ENCODE data around the gene RSRP1.
"Not testable (repeated sequence)": the region's sequence is repeated elsewhere in the genome, so short reads cannot be mapped to it uniquely, and the experiment has no call there.

RSRP1 gene, protein sequence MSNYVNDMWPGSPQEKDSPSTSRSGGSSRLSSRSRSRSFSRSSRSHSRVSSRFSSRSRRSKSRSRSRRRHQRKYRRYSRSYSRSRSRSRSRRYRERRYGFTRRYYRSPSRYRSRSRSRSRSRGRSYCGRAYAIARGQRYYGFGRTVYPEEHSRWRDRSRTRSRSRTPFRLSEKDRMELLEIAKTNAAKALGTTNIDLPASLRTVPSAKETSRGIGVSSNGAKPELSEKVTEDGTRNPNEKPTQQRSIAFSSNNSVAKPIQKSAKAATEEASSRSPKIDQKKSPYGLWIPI

DNA sequence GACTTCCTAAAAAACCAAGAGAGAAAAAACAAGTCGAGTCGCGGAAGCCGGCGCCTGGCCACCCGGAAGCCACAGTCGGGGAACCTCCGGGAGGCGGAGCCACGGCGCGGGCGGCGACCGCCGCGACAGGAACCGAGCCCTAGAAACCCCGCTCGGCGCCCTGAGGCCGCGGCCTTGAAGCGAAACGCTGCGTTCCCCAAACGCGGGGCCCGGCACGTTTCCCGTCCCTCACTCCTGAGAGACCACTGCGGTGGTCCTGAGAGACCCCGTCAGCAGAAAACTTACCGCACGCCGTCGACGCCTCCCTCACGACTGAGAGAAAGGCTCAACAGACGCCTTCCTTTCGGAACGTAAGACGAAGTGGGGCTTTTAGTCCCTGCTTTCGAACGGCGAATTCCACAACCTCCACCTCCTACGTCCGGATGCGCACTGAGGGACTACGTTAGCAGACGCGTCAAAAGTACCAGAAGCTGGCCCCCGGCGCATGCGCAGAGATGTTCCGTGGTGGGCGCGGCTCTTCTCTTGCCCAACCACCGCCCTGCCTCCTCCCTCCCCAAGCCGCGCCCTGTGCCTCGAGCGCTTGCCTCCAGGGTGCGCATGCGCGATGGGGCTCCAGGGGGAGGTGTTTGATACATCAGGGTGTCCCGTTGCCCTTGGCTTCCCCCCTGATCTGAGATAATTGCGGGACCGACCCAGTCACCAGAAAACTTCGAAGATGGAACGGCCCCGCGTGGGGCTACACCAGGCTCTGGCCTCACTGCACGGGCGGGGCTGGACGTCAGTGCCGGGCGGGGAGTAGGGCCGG is at the start of gene RSRP1:
RSRP1 (minus strand) TSS at position 431 of the 805 bp plus-strand sequence. CDS start 491 bp downstream, outside the sequence.
- peak; percentile 99 for DNase-seq (ENCODE audit: low spot score)

DNA sequence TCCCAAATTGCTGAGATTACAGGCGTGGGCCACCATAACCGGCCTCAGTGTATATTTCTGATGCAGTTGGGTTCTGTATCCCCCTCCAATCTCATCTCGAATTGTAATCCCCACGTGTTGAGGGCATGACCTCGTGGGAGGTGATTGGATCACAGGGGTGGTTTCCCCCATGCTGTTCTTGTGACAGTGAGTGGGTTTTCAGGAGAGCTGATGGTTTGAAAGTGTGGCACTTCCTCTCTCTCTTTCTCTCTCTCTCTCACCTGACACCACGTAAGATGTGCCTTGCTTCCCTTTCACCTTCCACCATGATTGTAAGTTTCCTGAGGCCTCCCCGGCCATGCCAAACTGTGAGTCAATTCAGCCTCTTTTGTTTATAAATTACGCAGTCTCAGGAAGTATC is 49.2 kb upstream of the RSRP1 start:
- not testable (repeated sequence) for DNase-seq (ENCODE audit: low spot score)

DNA sequence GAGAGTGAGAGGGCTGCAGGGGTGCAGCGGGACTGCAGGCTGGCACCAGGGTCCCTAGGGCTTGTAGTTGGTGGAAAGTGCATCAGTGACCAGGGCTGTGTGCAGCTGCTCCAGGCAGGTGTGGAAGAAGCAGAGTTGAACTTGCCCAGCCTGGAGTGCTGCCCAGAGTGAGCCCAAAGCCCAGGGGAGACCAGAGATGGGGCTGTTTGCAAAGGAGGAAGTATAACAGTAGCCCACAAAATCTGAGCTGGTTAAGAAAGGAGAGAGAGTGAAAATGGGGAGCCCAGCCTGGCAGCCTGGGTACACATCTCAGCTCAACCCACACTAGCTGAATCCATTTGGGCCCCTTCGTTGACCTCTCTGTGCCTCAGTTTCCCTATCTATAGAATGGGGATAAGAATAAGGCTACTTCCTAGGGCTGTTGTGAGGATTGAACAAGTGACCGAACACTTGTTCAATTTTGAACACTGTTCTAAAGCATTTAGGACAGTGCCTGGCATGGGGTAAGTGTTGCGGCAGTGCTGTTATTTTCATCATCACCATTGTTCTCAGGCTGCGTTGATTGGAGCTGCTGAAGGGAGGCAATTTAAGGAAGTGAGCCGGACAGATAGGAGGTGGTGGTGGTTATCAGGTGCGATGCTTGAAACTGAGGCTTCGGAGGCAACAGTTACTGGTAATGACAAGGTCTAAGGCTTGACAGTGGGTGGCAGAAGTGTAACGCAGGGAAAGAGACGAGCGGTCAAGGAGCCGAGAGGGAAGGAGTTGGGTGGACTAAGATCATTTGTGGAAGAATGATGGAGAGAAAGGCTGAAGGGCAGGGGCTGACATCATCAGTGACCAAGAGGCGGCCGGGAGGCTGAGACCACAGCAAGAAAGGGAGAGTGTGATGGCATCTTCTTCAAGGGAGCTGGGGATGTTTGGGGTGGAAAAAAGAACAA is 47.9 kb upstream of the RSRP1 start:
- not testable (repeated sequence) for DNase-seq (ENCODE audit: low spot score)

DNA sequence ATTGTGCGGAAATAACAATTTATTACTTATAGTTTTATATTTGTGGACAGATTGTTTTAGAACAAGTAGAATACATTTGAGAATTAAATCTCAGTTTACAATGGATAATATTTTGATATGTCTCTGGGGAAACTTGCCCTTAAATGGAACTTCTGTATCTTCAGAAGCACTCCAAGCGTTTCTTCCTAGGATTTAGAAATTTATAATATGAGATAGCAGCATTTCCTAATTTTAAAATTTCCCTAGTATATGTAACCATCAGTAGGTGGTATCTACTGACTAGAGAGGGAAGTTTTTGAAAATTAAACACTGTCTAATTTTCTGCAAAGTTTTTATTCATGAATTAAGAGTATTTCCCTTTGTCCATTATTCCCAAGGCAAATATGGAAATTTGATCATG is 46.2 kb upstream of the RSRP1 start:
- DNase-seq (ENCODE audit: low spot score): not testable (repeated sequence)

DNA sequence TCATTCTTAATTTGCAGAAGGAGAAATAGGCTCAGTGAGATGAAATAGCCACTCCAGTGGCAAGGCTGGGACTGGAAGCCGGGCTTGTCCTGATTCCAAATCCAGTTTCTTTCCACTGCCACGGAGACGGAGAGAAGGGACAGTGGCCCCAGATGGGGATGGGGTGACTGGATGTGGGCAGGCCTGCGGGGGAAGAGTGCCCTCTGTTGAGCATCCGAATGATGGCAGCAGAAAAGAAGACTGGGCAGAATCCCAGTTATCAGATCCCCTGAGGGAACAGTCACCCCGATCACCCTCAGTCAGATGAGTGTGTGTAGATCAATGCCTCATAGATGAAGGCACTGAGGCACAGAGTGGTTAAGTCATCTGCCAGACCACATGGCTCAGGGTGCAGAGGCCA is 42.8 kb upstream of the RSRP1 start:
- not testable (repeated sequence) for DNase-seq (ENCODE audit: low spot score)

DNA sequence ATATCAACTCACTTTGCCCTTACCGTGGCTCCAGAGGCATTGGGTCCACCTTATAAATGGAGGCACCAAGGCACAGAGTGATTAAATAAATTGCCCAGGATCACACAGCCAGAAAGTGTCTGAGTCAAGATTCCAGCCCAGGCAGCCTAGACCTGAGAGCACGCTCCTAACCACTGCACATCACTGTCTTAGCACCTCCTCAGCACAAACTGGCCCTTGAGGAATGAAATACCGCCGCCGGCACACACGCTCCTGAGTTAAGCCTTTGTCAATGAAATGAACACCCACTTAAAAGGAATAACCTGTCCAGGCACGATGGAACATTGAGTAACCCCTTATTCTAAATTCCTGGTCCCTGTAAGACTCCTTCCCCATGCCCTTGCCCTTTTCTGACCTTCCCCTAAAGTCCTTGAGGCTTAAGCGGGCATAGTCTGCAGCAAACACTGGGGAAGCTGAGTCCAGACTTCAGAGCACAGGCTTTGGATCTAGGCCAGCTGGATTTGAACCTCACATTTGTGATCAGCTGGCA is 41.4 kb upstream of the RSRP1 start:
- not testable (repeated sequence) for DNase-seq (ENCODE audit: low spot score)

DNA sequence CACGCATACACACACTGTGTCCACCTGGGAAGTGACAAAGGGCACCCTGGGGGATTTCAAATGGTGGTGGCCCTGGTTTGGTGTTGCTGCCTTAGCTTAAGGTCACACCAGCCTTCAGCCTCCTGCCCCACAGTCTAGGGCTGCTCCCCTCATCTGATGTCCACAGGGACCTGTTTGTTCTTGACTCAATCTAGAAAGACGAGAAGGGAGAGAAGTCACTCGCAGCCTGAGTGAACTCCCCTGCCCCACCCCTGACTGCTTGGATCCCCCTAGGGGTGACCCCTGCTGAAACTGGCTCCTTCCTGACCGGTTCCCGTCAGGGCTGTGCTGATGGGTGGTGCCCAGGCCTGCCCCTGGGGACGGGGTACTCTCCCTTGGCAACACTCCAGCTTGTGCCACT is 39.9 kb upstream of the RSRP1 start:
- DNase-seq (ENCODE audit: low spot score): not testable (repeated sequence)

DNA sequence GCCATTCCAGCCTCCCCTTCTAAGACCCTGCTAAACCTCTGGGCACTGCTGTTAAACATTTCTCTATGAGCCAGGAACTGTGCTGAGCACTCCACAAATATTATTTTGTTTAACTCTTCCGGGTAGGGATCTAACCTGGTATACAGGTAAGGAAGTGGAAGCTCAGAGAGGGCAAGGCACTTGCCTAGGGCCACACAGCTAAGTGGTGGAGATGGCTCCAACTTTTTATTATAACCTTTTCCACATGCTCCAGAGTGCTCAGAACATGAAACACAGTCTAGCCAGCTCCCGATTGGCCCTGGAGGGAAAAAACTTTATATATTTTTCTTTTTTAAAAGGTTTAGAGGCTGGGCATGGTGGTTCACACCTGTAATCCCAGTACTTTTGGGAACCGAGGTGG is 38.6 kb upstream of the RSRP1 start:
- DNase-seq (ENCODE audit: low spot score): not testable (repeated sequence)

DNA sequence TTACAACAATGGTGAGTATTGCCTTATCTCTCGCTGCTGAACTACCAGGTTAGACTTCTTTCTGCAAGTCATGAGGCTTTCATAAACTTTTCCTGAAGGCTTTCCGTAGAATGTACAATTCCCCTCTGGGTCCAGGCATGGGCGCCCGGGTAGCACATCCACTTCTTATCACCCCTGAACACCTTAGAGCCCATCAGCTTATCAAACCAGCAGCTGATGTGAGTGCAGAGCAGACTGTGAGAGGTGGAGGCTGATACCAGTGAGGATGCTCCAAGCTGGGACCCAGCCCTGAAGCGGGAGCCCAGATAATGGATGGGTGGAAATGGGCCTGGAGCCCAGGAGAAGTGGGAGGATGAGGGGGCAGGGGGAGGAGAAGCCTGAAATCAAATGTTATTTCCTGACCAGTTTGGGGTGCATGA is 32.4 kb upstream of the RSRP1 start:
- not testable (repeated sequence) for DNase-seq (ENCODE audit: low spot score)

DNA sequence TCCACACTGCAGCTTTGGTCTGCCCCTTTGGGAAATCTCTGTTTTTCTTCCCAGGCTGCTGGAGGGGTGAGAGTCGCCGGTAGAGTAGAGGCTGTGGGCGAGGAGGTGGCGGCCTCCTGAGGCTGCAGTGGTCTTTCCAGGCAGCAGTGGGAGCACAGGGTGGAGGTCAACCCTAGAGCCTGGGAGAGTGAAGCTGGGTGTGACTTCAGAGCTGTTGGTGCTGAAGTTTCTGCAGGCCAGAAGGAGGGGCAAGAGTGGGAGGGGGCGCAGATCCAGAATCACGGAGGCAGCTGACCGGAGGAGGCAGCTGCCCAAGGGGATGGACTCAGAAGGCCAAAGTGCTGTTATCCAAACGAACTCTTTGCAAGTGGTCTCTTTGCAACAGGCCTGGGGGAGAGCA is 31.5 kb upstream of the RSRP1 start:
- DNase-seq (ENCODE audit: low spot score): not testable (repeated sequence)

DNA sequence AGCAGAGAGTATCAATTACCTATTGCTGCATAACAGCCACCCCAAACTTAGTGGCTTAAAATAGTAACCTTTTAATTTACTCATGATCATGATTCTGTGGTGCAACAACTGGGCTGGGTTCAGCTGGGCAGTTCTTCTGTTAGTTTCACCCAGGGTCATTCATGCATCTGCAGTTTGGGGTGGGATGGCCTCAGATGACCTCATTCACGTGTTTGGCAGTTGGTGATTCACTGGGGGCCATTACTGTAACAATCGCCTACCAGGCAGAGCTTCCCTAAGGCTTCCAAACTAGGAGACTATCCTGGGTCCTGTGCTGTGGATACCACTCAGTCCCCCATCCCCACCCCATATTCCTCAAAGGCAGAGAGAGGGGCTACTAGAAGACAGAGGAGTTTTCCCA is 31.1 kb upstream of the RSRP1 start:
- not testable (repeated sequence) for DNase-seq (ENCODE audit: low spot score)

DNA sequence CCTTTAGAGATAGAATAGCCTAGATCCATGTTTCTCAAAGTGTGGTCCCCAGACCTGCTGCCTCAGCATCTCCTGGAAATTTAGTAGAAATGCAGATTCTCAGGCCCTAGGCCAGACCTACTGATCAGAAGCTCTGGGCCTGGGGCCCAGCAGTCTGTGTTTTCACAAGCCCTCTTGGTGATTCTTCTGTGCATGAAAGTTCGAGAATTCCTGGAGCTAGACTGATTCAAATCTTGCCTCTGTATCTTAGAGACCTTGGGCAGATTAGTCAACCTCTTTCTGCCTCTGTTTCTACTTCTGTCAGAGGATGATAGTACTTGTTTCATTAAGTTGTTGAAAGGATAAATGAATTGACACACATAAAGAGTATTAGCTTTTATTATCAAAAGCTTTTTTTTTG is 30.0 kb upstream of the RSRP1 start:
- DNase-seq (ENCODE audit: low spot score): not testable (repeated sequence)

DNA sequence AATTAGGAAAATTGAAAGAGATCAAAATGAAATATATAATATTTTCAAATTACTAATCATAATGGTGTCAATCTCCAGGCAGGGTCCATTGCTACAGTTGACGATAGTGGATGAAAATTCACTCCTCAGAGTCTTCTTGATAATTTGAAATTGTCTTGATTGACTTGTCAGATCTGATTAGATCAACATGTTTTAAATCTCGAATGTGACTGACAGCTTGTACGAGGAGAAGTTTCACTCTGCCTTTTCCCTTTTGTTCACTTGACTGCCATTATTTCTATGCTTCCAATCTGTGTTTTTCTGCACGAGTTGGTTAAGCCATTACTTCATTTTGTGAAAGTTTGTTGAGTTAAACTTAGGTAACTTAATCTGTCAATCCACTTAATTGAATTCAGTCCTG is 28.4 kb upstream of the RSRP1 start:
- DNase-seq (ENCODE audit: low spot score): not testable (repeated sequence)

DNA sequence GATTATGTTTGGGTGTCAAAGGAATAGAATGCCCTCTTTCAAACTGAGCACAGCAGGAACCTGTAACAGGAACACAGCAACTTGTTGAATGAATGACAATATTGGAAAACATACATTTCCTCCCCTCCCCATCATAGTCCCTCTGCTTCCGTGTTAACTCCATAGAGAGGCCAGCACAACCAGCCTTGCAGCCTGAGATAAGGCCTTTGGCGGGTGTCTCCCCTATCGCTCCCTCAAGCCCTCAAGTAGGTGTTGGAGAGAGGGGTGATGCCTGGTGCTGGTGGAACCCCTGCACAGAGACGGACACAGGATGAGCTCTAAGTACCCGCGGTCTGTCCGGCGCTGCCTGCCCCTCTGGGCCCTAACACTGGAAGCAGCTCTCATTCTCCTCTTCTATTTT is 25.0 kb upstream of the RSRP1 start, which contains the start of gene RHD:
RHD (plus strand) TSS at position 272 of the 400 bp plus-strand sequence; CDS start at position 311, 39 bp downstream.
- not testable (repeated sequence) for DNase-seq (ENCODE audit: low spot score)

DNA sequence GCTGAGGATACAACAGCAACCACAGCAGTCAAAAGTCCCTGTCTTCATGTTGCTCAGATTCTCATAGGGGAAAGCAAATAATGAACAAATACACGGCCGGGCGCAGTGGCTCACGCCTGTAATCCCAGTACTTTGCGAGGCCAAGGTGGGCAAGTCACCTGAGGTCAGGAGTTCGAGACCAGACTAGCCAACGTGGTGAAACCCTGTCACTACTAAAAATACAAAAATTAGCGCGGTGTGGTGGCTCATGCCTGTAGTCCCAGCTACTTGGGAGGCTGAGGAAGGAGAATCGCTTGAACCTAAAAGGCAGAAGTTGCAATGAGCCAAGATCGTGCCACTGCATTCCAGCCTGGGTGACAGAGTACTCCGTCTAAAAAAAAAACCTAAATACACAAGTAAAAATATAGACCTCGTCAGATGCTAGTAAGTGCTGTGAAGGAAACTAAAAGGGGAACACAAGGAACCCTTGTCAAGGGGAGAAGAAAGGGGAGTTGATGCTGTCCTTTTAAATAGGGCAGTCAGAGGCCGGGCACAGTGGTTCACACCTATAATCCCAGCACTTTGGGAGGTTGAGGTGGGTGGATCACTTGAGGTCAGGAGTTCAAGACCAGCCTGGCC is 21.0 kb upstream of the RSRP1 start:
- DNase-seq (ENCODE audit: low spot score): not testable (repeated sequence)

DNA sequence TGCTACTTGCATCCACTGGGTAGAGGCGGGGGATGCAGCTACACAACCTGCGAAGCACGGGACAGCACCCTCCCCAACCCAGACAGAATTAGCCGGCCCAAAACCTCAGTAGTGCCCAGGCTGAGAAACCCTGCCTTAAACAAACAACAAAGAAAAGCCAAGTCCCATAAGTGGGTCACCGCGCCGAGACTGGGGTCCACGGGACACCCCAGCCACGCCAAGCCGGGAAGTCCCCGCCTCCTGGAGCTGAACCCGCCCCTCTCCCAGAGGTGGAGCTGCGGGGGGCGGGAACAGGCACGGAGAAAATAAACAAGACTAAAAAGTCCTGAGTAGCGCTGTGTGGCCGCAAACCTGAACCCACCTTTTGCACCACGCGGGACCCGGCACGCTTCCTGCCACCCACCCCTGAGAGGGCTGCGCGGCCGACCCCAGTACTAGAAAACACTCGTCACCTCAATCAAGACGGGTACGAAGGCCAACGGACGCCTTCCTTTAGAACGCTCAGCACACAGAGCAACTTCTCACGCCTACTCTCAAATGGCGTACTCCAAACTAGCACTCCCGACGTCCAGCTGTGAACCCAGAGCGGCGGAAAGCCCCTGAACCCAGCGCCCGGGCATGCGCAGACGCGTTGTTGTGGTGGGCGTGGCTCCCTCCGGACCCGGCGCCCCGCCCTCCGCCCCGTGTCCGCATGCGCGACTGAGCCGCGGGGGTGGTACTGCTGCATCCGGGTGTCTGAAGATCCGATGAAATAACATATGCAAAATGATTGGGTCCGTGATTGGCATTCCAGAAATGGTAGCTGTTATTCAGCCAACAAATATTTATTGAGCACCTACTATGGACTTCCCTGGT is 20.3 kb upstream of the RSRP1 start:
- peak; percentile 51 for DNase-seq (ENCODE audit: low spot score)

DNA sequence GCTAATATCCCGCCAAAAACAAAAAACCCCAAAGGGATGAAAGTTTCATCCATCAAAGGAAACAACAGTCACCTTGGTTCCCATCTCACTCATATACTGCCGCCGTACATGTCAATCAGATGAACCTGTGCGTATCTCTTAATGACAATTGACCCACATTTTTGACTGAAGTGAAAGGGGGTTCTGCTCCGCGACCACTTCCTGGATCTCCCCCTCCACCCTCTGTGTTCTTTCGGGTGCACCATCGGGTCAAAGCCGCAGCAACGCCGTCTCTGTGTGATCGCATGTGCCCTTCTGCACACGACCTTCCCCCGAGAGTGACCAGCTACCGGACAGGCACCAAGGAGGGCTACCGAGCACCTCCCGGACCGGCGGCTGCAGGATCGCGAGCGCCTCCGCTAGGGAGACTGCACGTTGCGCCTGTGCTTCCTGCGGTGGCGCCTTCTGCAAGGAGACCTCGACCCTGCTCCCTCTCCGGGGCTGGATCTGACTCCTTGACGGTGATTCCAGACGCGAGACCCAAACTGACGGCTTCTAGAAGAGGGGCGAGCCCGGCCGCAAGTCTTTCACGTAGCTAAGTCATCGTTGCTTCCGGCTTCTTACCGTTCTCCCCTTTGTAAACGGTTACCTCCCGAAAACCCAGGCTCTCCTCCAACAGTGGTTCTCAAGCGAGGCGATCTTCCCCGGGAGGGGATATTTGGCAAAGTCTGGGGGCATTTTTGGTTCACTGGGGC is 19.5 kb upstream of the RSRP1 start:
- DNase-seq (ENCODE audit: low spot score): not testable (repeated sequence)

DNA sequence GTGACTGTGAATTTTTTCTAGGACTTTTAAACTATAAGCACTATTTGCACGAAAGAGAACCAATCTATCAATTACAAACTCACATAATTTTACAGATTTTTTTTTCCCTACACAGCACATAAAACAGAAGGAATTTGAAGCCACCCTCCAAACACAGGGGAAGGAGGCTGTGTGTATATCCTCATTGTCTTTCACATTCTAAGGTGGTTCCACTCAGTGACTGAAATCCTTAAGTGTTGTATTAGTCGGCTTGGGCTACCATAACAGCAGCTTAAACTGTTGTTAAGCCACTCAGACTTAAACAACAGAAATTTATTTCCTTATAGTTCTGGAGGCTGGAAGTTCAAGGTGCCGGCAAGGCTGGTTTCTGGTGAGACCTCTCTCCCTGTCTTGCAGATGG is 13.1 kb upstream of the RSRP1 start:
- not testable (repeated sequence) for DNase-seq (ENCODE audit: low spot score)

DNA sequence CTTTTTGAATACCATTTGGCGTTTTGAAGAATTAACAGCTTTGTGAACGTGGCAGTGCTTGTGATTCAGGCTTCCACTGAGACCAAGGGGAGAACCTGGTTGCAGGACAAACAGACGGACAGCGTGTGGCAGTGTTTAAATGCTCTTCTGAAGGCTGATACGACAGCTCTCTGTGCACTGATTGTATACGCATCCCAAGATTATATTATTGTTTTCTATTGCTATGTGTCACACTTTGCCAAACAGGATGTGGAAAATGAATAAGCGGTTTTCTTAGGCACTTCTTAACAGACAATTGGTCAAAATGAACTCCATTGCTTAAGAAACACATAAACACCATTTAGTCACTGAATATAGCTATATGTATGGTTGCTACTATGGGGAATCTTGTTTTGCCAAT is 12.6 kb upstream of the RSRP1 start:
- DNase-seq (ENCODE audit: low spot score): not testable (repeated sequence)

DNA sequence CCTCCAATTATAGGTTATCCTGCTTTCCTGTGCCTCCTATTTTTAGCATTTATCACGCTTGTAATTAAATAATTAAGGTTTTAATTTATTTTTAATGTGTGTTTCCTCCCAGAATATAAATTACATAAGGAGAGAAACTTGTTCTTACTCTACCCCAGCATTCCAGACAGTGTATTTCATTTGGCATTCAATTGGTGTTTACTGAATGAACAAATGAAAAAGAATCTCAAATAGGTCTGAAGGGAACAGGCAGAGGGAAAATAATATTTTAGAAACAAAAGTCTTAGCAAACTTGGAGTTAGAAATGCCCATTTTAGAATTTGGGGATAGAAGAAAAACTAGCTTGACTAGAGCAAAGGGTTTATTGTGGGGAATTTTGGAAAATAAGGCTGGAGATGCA is 9.9 kb upstream of the RSRP1 start:
- no peak for DNase-seq (ENCODE audit: low spot score)

Measured in Ammon's horn (tissue), 1 donor.